Lung (tissue), 12 donors: Measurements from ENCODE around the gene SWAP70. TPM values are rescaled to one million over a fixed set of nuclear protein-coding genes. Genes with fewer than 3 reads are reported as not detected.
A peak's percentile ranks its signal among the peaks of the same experiment; 100 is the strongest.
"Not testable (repeated sequence)": the region's sequence is repeated elsewhere in the genome, so short reads cannot be mapped to it uniquely, and the experiment has no call there.

Experiments
- ATAC-seq: fragments of 200-7000 bp; cut with Tn5 transposase; one replicate; pipeline ENCODE4 v1.9.1; 2020; ENCODE audit warnings: moderate number of reproducible peaks; ENCODE audit not compliant: insufficient read depth, low FRiP score
- DNase-seq, 3 donors: peaks; one replicate each; pipeline ENCODE4 v3.0.0-alpha.2; 2013 to 2017
- H3K27ac ChIP-seq, 2 donors: one replicate each; pipeline ENCODE4 v1.5.1; 2013; ENCODE audit warnings: mild to moderate bottlenecking in 2 of 2, moderate library complexity in 2 of 2, control low read depth in 1 of 2, inconsistent platforms in 1 of 2, low read depth in 1 of 2, low read length in 1 of 2
- H3K27me3 ChIP-seq, 3 donors: one replicate each; pipeline ENCODE4 v1.5.1; 2013; ENCODE audit warnings: low read length in 2 of 3; ENCODE audit not compliant: control insufficient read depth in 3 of 3, insufficient read depth in 3 of 3
- H3K36me3 ChIP-seq, 4 donors: one replicate each; pipeline ENCODE4 v1.5.1; 2013; ENCODE audit warnings: low read length in 4 of 4, mild to moderate bottlenecking in 1 of 4, moderate library complexity in 1 of 4; ENCODE audit not compliant: control insufficient read depth in 4 of 4, insufficient read depth in 4 of 4
- H3K4me1 ChIP-seq, 5 donors: one replicate each; pipeline ENCODE4 v1.5.1; 2013; ENCODE audit warnings: low read length in 5 of 5, mild to moderate bottlenecking in 2 of 5, moderate library complexity in 1 of 5; ENCODE audit not compliant: control insufficient read depth in 5 of 5, insufficient read depth in 5 of 5
- H3K4me3 ChIP-seq: one replicate; pipeline ENCODE4 v1.5.1; 2013; ENCODE audit warnings: mild to moderate bottlenecking, control low read depth, moderate library complexity
- H3K9ac ChIP-seq, 2 donors: one replicate each; pipeline ENCODE4 v1.5.1; 2013; ENCODE audit warnings: low read length in 2 of 2, control low read depth in 1 of 2; ENCODE audit not compliant: insufficient read depth in 1 of 2
- H3K9me3 ChIP-seq, 4 donors: one replicate each; pipeline ENCODE4 v1.5.1; 2013; ENCODE audit warnings: low read length in 3 of 4, mild to moderate bottlenecking in 1 of 4, moderate library complexity in 1 of 4; ENCODE audit not compliant: control insufficient read depth in 4 of 4, insufficient read depth in 3 of 4
- WGBS, 2 donors: extraction: QIAGEN DNeasy Blood & Tissue Kit; methylation state at CpG; one replicate each; pipeline ENCODE4 v1.1.7; 2013; 5-methylcytosine and 5-hydroxymethylcytosine counted together
- polyA plus RNA-seq, 2 donors: library from polyadenylated mRNA; stranded (reverse); fragments of 200-250 nt; gene quantifications; one replicate each; pipeline ENCODE4 v1.2.1, GENCODE V29; 2013
- total RNA-seq, 2 donors: library from RNA; depleted of rRNA in 1 of 2; stranded (reverse); fragments of >200 nt in 1 of 2; gene quantifications; one replicate each; pipeline ENCODE4 v1.2.1, GENCODE V29; 2014 to 2021
- TF ChIP-seq, protein P1 (sequence below): IDR thresholded peaks from 2 replicates; pipeline ENCODE4 v1.5.1; 2012; ENCODE audit warnings: mild to moderate bottlenecking; ENCODE audit errors: control extremely low read depth, extremely low read depth
- donor health status: control.
- donor health status: control.
- donor health status: Bipolar disorder and iron deficiency.
- donor health status: healthy.
- donor health status: DM: yes; HTN: yes; CAD: no.

The SWAP70 gene
- total and polyA plus RNA-seq, 4 donors = 14.9 to 44.8 (median 35.9) TPM

DNA sequence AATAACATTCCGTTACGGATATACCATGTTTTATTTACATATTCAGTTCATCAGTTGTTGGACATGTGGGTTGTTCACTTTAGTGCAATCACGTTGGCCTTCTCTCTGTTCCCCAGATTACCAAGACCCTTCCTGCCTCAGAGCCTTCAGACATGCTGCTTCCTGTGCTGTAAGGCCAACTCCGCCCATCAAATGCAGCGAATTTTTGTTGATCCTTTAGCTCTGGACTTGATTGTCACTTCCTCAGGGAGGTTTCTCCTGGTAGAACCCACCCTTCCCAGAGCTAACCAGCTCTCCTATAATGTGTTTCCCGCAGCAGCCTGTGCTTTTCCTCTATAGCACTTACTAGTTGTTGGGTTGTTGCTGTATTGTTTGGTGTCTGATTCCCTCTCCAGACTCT, 39.4 kb downstream of the SWAP70 start:
- peaks cover 0 to 5% (median 0%) of the 10 kb centered on the region in 5 donors for H3K4me1 ChIP-seq
- DNase-seq = peak in 1 of 3 donors; percentile 49
- H3K9ac ChIP-seq = no peak overlapping the region
- H3K36me3 ChIP-seq = peaks cover 0 to 3% (median 0%) of the 10 kb centered on the region in 4 donors
- ATAC-seq = no peak
- WGBS, 2 donors = 42 to 55% methylated on average over 6 of the region's 6 CpGs
- H3K27me3 ChIP-seq = no peaks in the 10 kb centered on the region
- TF ChIP-seq, protein P1, sequence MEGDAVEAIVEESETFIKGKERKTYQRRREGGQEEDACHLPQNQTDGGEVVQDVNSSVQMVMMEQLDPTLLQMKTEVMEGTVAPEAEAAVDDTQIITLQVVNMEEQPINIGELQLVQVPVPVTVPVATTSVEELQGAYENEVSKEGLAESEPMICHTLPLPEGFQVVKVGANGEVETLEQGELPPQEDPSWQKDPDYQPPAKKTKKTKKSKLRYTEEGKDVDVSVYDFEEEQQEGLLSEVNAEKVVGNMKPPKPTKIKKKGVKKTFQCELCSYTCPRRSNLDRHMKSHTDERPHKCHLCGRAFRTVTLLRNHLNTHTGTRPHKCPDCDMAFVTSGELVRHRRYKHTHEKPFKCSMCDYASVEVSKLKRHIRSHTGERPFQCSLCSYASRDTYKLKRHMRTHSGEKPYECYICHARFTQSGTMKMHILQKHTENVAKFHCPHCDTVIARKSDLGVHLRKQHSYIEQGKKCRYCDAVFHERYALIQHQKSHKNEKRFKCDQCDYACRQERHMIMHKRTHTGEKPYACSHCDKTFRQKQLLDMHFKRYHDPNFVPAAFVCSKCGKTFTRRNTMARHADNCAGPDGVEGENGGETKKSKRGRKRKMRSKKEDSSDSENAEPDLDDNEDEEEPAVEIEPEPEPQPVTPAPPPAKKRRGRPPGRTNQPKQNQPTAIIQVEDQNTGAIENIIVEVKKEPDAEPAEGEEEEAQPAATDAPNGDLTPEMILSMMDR = no peak
- H3K4me3 ChIP-seq = no peak overlapping the region
- H3K9me3 ChIP-seq = no peaks in the 10 kb centered on the region
- peak overlapping the region in 1 of 2 donors; percentile 73 for H3K27ac ChIP-seq

DNA sequence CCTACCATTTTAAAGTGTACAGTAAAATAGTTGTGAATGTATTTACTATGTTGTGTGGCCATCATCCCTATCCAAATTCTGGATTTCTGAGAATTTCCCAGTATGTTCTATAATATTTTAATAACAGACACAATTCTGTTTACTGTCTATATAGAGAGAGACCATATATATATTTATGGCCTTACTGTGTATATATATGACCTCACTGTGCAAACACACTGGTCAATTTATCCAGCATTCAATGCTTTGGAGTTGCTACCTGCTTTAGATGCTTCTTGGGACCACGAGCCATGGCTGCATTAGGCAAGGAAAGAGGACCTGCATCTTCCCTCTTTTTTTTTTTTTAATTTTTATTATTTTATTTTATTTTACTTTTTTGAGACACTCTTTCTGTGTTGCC, 40.2 kb downstream of the SWAP70 start:
- DNase-seq = no peak
- Histone ChIP-seq H3K36me3 (peaks cover 0 to 3% (median 0%) of the 10 kb centered on the region in 4 donors), H3K4me1 (peaks cover 0 to 9% (median 0%) of the 10 kb centered on the region in 5 donors), H3K27me3 (no peaks in the 10 kb centered on the region), H3K9me3 (no peaks in the 10 kb centered on the region), H3K4me3 (no peak overlapping the region), H3K27ac (no peak overlapping the region), H3K9ac (no peak overlapping the region)
- WGBS, 2 donors = 95 to 100% methylated on average over 1 of the region's 1 CpG
- no peak for ATAC-seq
- TF ChIP-seq, protein P1 = no peak

DNA sequence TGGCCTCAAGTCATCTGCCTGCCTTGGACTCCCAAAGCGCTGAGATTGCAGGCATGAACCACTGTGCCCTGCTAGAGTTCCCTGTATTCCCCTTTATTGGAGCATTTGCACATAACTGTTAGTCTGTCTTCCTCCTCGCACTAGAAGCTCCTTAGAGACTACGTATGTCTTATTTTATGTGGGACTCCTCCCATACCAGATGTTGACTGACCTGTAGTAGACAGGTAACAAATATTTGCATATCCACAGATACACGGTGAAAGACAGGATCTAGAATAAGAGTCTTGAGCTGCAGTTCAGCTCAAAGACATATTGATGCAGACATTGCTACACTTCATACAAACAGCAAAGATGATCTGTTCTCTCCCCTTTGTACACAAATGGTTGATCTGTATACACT, 40.7 kb downstream of the SWAP70 start:
- Histone ChIP-seq H3K9me3 (no peaks in the 10 kb centered on the region), H3K36me3 (peaks cover 0 to 3% (median 0%) of the 10 kb centered on the region in 4 donors), H3K27me3 (no peaks in the 10 kb centered on the region), H3K9ac (no peak overlapping the region), H3K27ac (no peak overlapping the region), H3K4me3 (no peak overlapping the region), H3K4me1 (peaks cover 0 to 11% (median 0%) of the 10 kb centered on the region in 5 donors)
- DNase-seq = no peak
- ATAC-seq = no peak
- 95% methylated on average over 4 of the region's 4 CpGs for WGBS, 2 donors
- TF ChIP-seq, protein P1 = no peak

DNA sequence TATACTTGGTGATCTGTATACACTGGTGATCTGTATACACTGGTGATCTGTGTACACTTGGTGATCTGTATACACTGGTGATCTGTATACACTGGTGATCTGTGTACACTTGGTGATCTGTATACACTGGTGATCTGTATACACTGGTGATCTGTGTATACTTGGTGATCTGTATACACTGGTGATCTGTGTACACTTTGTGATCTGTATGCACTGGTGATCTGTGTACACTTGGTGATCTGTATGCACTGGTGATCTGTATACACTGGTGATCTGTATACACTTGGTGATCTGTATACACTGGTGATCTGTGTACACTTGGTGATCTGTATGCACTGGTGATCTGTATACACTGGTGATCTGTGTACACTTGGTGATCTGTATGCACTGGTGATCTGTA, 41.5 kb downstream of the SWAP70 start:
- peaks cover 0 to 11% (median 0%) of the 10 kb centered on the region in 5 donors for H3K4me1 ChIP-seq
- H3K36me3 ChIP-seq, ATAC-seq, H3K9ac ChIP-seq, H3K27me3 ChIP-seq, H3K27ac ChIP-seq, H3K4me3 ChIP-seq, DNase-seq, H3K9me3 ChIP-seq: not testable (repeated sequence)
